Amygdala (tissue), 56 donors: Measurements from ENCODE around the gene MYH7.

Experiments
- DNase-seq, 56 donors: peaks; one replicate each; lab custom pipeline; 2025; lab: John Stamatoyannopoulos, UW

The MYH7 gene

GRCh38 chr14:23449314-23449713 is 13.9 kb upstream of the MYH7 start:
- DNase-seq, result no peak

GRCh38 chr14:23447361-23448350 is 12.2 kb upstream of the MYH7 start:
- DNase-seq, result no peak

GRCh38 chr14:23446291-23446851 is 10.9 kb upstream of the MYH7 start:
- DNase-seq, result peak in 2 of 56 donors; percentile 16 to 17

GRCh38 chr14:23445773-23446172 is 10.3 kb upstream of the MYH7 start:
- DNase-seq, result no peak

- DNase-seq, result no peak
These were observed 8.9 kb upstream of the MYH7 start for GRCh38 chr14:23444314-23444713.

GRCh38 chr14:23443881-23444280 is 8.4 kb upstream of the MYH7 start:
- DNase-seq, result no peak

GRCh38 chr14:23443411-23443812 is 8.0 kb upstream of the MYH7 start:
- no peak for DNase-seq

- no peak for DNase-seq
These were observed 7.4 kb upstream of the MYH7 start for GRCh38 chr14:23442721-23443356.

- no peak for DNase-seq
These were observed 5.6 kb upstream of the MYH7 start for GRCh38 chr14:23441076-23441475.

GRCh38 chr14:23439107-23439835 is 3.8 kb upstream of the MYH7 start:
- DNase-seq, result no peak

GRCh38 chr14:23438101-23438971 is 2.9 kb upstream of the MYH7 start:
- no peak for DNase-seq

- DNase-seq, result no peak
These were observed 2.0 kb upstream of the MYH7 start for GRCh38 chr14:23437133-23438100.

GRCh38 chr14:23436327-23437132 is 1.1 kb upstream of the MYH7 start:
- peak in 47 of 56 donors; percentile 9 to 82 (median 54) for DNase-seq

- DNase-seq, result peak in 1 of 56 donors; percentile 9
These were observed 805 bp downstream of the MYH7 start for GRCh38 chr14:23434488-23435222.

- no peak for DNase-seq
These were observed 2.0 kb downstream of the MYH7 start for GRCh38 chr14:23433457-23433856.

- DNase-seq, result no peak
These were observed 2.5 kb downstream of the MYH7 start for GRCh38 chr14:23432946-23433345.
